T47D (cell line): ENCODE data around the gene AHRR.
A peak's percentile ranks its signal among the peaks of the same experiment; 100 is the strongest.
"Not testable (repeated sequence)": the region's sequence is repeated elsewhere in the genome, so short reads cannot be mapped to it uniquely, and the experiment has no call there.

ENCODE experiments used
- DNase-seq, 2 experiments: peaks; one replicate each; pipeline versions ENCODE4 v3.0.0 to v3.0.0-alpha.2; 2011 to 2012; ENCODE audit warnings: low read depth in 1 of 2, low spot score in 1 of 2
- JUND ChIP-seq: IDR thresholded peaks from 2 replicates; pipeline ENCODE4 v1.6.1; 2012; ENCODE audit warnings: low read depth
- in situ Hi-C: cut with HindIII; loops from 2 replicates; pipeline ENCODE4 v1.10.0; 2016; ENCODE audit warnings: low sequenced_read_pairs, low pct_unique_long_range_greater_than_20kb

AHRR gene

GRCh38 chr5:380701-381309, 59.3 kb downstream of the AHRR start:
- no peak for TF ChIP-seq JUND
- DNase-seq, result no peak
- in situ Hi-C loops, result no loop called here

DNA sequence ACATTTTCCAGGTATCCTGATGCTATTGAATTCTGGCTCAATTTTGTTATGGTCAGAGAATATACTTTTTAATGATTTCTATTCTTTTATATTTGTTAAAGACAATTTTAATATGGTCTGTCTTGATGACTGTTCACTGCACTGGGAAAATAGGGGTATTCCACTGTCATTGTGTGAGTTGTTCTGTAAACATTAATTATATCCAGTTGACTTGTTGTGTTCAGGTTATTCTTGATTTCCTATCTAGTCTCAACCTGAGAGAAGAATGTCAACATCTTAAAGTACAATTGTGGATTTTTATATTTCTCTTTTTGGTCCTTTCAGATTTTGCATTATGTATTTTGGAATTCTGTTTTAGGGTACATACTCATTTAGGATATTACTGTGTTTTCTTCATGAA, 61.6 kb downstream of the AHRR start:
- in situ Hi-C loops, result no loop called here
- no peak for DNase-seq
- no peak for TF ChIP-seq JUND

DNA sequence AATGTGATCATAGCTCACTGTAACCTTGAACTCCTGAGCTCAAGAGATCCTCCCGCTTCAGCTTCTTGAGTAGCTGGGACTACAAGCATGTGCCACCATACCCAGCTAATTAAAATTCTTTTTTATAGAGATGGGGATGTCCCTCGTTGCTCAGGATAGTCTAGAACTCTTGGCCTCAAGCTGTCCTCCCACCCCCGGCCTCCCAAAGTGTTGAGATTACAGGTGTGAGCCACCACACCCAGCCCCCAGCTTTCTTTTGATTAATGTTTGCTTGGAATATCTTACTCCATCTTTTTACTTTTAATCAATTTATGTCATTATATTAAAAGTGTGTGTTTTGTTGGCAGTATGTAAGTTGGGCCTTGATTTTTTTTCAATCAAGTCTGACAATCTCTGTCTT, 62.1 kb downstream of the AHRR start:
- no peak for DNase-seq
- in situ Hi-C loops, result no loop called here
- TF ChIP-seq JUND, result no peak

- in situ Hi-C loops, DNase-seq: not testable (repeated sequence)
Measured at GRCh38 chr5:384576-384975, 63.1 kb downstream of the AHRR start.

- in situ Hi-C loops, result no loop called here
- no peak for TF ChIP-seq JUND
Measured at GRCh38 chr5:385321-385720, 63.8 kb downstream of the AHRR start.

DNA sequence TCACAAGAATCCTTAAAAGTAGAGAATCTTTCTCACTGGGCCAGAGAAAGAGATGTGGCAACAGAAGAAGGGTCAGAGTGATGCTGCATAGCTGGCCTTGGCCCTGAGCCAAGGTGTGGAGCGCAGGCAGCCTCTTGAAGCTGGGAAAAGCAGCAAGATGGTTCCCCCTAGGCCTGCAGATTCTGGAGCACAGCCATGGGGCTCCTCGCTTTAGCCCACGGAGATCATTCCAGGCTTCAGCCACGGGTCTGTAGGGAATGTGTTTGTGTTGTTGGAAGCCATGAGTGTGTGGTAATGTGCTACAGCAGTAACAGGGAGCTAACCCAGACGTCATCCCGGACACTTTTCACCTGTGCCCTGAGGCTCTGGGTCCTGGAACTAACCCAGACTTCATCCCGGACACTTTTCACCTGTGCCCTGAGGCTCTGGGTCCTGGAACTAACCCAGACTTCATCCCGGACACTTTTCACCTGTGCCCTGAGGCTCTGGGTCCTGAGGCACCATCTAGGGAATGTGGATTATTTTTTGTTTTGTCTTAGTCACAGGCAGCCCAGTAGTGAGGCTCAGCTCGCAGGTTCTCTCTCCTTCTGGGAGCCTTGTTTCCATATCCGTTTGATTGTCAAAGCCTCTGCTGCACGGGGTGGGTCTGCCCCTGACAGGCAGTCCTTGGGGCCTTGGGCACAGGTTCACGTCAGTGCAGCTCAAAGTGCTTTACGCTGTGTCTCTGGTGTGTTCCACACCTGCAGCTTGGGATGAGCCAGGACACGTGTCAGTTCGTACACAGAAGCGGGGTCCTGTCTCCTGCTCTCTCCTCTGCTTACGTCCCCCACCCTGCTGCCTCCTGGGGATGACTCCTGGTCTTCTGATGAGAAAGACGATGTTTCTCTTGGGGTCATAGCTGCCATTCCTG, 65.2 kb downstream of the AHRR start:
- peak; percentile 69 to 88 for DNase-seq
- no peak for TF ChIP-seq JUND
- in situ Hi-C loops, result no loop called here

More at GRCh38 chr5:385321-385720, 63.8 kb downstream of the AHRR start:
- DNase-seq, result no peak

- no peak for TF ChIP-seq JUND
- in situ Hi-C loops, result no loop called here
- DNase-seq, result no peak
Measured at GRCh38 chr5:387491-388265, 66.2 kb downstream of the AHRR start.

DNA sequence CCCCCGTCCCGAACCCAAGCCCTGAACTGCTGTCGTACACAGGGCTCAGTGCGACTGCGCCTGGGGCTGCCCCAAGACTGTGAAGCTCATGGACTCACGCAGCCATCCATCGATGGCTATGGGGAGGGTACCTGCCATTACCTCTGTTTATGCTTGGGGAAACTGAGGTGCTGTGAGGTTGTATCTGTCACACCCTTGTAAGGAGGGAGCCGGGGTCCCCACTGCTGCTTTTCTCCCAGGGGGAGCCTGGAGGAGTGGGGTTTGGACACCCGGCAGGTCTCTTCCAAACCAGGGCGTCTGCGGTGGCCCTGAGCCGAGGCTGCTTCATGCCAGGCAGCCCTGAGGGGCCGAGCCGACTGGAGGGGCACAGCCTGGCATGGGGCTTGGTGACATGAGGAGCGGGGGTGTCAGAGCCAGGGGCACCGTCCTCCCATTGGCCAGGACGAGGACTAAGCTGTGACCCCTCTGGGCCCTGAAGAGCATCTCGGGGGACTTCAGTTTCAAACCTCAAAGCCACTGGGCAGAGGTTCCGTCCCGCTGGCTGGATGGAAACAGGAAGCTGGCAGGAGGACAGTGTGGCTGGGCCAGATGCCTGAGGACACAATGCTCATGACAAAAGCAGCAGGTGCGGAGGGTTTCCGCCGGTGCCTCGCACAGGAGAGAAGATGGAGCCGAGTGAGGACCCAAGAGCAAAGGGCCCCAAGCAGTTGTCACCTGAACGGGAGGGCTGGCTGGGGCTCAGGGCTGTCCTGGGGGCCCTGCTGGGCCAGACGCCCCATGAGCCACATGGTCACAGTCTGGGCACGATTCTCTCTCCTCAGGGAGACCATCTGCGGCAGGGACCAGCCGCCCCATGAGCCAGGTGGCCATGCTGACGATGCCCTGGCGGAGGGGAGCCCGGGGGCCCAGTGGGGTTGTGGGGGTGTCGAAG, 67.0 kb downstream of the AHRR start:
- in situ Hi-C loops, result no loop called here
- TF ChIP-seq JUND, result no peak
- DNase-seq, result peak in 1 of 2 experiments; percentile 43

DNA sequence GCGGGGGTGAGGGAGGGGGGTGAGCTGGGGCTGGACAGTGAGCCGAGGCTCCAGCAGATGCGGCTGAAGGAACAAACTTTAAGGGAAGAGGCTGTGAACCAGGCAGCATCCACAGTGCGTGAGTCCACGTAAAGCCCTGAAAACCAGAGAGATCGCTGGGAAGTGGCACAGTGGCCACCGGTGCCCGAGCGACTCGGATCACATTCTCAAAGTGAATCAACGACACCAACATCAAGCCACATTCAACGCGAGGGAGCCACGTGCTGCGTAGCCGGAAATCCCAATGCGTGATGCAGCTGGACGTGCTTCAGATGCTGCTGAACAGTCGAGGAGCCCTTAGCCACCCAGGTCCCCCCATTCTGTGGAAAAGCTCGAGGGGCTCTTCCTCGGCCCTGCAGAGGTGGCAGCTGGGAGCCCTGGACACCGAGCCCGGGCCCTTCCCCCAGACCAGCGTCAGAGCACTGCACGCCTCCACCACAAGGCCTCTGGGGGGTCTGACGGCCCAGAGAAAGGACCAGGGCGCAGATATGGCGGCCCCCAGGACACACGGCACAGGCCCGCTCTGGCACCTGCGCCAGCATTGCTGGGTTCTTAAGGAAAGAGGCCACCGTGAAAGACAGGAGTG, 67.8 kb downstream of the AHRR start:
- no peak for DNase-seq
- in situ Hi-C loops, result no loop called here
- TF ChIP-seq JUND, result no peak

GRCh38 chr5:389891-390622, 68.5 kb downstream of the AHRR start:
- in situ Hi-C loops, result no loop called here
- no peak for DNase-seq
- no peak for TF ChIP-seq JUND

GRCh38 chr5:390623-391491, 69.3 kb downstream of the AHRR start:
- in situ Hi-C loops, result no loop called here
- TF ChIP-seq JUND, result no peak
- no peak for DNase-seq
